HG03103 (cell line): Measurements from ENCODE around the gene DHX34.
"Not testable (repeated sequence)": the region's sequence is repeated elsewhere in the genome, so short reads cannot be mapped to it uniquely, and the experiment has no call there.

ENCODE experiments used
- ATAC-seq: cut with Tn5 transposase; IDR thresholded peaks from one replicate; pipeline ENCODE4 v1.9.1; 2021; ENCODE audit warnings: low read depth; ENCODE audit not compliant: unreplicated experiment

Gene DHX34, protein sequence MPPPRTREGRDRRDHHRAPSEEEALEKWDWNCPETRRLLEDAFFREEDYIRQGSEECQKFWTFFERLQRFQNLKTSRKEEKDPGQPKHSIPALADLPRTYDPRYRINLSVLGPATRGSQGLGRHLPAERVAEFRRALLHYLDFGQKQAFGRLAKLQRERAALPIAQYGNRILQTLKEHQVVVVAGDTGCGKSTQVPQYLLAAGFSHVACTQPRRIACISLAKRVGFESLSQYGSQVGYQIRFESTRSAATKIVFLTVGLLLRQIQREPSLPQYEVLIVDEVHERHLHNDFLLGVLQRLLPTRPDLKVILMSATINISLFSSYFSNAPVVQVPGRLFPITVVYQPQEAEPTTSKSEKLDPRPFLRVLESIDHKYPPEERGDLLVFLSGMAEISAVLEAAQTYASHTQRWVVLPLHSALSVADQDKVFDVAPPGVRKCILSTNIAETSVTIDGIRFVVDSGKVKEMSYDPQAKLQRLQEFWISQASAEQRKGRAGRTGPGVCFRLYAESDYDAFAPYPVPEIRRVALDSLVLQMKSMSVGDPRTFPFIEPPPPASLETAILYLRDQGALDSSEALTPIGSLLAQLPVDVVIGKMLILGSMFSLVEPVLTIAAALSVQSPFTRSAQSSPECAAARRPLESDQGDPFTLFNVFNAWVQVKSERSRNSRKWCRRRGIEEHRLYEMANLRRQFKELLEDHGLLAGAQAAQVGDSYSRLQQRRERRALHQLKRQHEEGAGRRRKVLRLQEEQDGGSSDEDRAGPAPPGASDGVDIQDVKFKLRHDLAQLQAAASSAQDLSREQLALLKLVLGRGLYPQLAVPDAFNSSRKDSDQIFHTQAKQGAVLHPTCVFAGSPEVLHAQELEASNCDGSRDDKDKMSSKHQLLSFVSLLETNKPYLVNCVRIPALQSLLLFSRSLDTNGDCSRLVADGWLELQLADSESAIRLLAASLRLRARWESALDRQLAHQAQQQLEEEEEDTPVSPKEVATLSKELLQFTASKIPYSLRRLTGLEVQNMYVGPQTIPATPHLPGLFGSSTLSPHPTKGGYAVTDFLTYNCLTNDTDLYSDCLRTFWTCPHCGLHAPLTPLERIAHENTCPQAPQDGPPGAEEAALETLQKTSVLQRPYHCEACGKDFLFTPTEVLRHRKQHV

DNA sequence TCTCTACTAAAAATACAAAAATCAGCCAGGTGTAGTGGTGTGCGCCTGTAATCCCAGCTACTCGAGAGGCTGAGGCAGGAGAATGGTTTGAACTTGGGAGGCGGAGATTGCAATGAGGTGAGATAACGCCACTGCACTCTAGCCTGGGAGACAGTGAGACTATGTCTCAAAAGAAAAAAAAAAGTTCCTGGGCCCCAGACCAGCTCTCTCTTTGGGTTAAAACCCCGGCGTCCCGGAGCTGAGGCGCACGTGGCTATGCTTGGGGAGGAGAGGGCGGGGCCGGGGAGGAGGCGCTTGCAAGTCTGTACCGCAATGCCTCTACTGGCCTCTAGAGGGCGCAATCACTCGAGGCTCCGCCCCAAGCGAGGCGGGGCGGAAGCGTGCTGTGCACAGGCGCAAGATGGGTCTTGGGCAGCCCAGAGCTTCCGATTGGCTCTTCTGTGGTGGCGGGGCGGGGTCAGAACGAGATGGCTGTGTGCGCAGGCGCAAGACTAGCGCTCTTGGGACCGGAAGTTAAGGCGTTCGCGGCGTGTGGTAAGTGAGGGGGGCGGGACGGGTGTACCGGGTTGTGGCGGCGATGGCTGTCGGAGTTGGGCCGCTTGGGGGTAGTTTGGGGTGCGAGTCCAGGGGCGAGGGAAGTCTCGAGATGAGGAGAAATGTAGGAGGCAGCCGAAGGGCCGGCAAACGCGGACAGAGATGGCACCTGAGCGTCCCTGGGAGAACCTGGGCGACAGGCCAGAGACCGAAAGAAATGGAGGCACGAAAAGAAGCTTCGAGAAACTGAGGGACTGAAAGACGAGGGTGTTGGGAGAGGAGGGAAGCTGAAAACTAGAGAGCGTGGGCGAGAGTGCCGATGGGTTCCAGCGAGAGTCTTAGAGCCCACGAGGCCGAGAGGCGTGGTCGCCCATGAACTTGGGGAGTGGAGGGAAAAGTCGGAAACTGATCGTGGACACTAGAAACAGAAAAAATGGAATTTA lies at the start of gene DHX34:
Gene DHX34, plus strand, starts transcription at position 497 of the 977 bp plus-strand sequence. CDS start 3,716 bp downstream, outside the sequence.
- ATAC-seq = peak; percentile 85

DNA sequence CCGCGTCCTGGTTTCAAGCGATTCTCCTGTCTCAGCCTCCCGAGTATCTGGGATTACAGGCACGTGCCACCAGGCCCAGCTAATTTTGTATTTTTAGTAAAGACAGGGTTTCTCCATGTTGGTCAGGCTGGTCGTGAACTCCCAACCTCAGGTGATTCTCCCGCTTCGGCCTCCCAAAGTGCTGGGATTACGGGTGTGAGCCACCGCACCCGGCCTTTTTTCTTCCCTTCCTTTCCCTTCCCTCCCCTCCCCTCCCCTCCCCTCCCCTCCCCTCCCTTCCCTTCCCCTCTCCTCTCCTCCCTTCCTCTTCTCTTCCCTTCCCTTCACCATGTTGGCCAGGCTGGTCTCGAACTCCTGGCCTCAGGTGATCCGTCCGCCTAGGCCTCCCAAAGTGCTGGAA lies 48.2 kb upstream of the DHX34 start:
- ATAC-seq = not testable (repeated sequence)

- no peak for ATAC-seq
These were observed 46.9 kb upstream of the DHX34 start for GRCh38 chr19:47302249-47302648.

GRCh38 chr19:47303966-47304365 lies 45.1 kb upstream of the DHX34 start:
- no peak for ATAC-seq

DNA sequence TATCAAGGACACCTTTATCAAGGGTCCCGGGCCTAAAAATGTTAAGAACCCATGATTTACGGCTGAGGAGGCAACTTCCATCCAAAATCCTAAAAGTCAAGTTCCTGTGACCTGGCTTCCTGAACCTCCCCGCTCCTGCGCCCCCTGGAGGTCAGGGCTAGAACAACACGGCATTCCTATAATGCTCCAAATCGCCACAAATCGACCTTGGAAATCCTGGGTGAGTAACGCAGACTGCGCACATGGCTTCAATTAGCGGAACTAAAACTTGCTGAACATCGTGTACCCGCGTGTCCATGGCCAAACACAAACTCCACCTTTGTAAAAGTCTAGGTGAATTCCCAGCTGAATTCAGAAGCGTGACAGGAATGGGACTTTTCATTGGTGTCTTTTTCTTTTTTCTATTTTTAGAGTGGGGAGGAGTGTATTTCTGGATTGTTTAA lies 43.8 kb upstream of the DHX34 start:
- ATAC-seq = no peak

DNA sequence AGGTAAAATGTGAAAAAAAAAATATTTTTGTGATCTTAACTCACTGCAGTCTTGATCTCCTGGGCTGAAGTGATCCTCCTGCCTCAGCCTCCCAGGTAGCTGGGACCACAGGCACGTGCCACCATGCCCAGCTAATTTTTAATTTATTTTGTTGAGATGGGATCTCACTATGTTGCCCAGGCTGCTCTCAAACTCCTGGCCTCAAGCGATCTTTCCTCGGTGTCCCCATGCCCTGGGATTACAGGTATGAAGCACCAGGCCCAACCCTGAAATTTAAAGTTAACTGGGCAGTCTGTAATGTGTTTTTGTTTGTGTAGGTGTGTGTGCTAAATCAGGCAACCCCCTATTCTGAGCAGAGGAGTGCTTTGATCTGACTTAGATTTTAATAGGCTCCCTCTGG lies 42.8 kb upstream of the DHX34 start:
- ATAC-seq = no peak

DNA sequence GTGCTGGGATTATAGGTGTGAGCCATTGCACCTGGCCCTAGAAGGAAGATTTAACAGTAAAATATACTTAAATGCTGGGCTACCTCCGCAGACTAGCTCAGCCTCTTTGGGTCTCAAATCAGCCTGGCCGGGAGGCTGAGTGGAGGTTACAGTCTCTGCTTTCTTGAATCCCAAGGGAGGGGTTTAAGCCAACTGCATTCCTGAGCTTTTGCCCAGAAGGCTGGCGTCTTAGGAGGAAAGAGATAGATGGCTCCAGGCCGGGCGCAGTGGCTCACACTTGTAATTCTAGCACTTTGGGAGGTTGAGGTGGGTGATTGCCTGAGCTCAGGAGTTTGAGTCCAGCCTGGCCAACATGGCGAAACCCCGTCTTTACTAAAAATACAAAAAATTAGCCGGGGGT lies 40.1 kb upstream of the DHX34 start:
- ATAC-seq = no peak

- ATAC-seq = no peak
These were observed 39.5 kb upstream of the DHX34 start, which contains the start of gene C5AR1 for GRCh38 chr19:47309608-47310007. C5AR1 (plus strand) TSS chr19:47309861; CDS start chr19:47309896, 35 bp downstream.

- no peak for ATAC-seq
These were observed 38.8 kb upstream of the DHX34 start for GRCh38 chr19:47310323-47310722.

DNA sequence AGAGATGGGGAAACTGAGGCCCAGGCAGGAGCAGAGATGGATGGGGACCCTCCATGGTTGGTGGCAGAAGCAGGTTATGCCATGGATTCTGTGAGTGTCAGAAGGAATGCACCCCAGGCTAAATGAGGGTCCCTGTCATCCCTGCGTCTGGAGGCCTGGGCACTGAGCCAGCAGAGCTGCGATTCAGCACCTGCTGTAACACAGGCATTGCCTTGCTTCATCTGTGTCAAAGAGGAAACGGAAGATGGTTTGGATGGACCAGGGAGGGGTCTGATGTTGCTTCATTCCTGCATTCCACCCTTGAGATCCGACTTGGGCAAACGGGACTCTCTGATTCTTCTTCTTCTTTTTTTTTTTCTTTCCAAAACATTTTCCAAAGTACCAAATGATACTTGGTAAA lies 38.3 kb upstream of the DHX34 start:
- no peak for ATAC-seq

DNA sequence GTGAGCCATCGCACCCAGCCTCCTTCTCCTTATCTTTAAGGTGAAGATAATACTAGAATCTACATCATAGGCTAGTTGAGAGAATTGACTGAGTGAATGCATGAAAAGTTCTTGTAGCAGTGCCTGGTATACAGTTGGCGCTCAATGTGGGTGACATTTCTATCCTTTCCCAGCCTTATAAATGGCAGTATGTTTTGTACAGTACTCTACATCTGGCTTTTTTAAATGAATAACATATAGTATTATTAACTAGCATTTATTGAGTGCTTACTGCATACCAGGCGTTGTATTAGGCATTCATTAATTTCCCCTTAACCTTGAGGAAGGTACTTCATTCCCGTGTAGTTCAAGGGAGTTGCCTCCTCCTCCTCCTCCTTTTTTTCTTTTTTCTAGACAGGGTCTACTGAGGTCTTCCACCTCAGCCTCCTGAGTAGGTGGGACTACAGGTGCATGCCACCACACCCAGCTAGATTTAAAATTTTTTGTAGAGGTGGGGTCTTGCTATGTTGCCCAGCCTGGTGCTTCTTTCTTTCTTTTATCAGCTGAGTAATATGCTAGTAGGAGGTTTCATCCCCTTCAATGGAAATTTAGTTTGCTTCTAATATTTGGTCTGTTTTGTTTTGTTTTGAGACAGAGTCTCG lies 36.6 kb upstream of the DHX34 start:
- no peak for ATAC-seq

DNA sequence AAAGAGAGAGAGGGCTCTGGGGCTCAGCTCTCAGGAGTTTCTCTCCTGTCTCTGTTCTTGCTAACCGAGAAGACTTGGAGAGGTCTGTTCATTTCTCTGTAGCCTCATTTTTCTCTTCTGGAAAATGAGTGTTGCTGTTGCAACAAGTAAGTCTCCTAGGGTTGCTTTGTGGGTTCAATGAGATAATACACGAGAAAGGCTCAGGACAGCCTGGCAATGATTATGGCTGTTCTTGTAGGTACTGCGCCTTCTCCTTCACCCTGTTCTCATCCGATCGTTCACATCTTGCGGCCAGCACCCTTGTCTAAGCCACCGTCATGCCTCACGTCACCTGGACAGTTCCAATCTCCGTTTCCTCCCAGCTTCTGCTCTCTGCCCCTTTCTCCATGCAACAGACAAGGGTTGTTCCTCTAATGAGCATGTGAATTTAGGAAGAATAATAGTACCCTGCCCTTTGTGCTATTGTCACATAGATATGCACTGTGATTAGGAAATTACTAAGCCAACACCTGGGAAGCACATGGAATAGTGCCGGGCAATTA lies 35.3 kb upstream of the DHX34 start:
- ATAC-seq = no peak

- no peak for ATAC-seq
These were observed 33.8 kb upstream of the DHX34 start for GRCh38 chr19:47315125-47315821.

- ATAC-seq = no peak
These were observed 32.6 kb upstream of the DHX34 start for GRCh38 chr19:47316513-47316912.

DNA sequence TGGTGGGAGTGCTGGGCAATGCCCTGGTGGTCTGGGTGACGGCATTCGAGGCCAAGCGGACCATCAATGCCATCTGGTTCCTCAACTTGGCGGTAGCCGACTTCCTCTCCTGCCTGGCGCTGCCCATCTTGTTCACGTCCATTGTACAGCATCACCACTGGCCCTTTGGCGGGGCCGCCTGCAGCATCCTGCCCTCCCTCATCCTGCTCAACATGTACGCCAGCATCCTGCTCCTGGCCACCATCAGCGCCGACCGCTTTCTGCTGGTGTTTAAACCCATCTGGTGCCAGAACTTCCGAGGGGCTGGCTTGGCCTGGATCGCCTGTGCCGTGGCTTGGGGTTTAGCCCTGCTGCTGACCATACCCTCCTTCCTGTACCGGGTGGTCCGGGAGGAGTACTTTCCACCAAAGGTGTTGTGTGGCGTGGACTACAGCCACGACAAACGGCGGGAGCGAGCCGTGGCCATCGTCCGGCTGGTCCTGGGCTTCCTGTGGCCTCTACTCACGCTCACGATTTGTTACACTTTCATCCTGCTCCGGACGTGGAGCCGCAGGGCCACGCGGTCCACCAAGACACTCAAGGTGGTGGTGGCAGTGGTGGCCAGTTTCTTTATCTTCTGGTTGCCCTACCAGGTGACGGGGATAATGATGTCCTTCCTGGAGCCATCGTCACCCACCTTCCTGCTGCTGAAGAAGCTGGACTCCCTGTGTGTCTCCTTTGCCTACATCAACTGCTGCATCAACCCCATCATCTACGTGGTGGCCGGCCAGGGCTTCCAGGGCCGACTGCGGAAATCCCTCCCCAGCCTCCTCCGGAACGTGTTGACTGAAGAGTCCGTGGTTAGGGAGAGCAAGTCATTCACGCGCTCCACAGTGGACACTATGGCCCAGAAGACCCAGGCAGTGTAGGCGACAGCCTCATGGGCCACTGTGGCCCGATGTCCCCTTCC lies 28.9 kb upstream of the DHX34 start:
- no peak for ATAC-seq

DNA sequence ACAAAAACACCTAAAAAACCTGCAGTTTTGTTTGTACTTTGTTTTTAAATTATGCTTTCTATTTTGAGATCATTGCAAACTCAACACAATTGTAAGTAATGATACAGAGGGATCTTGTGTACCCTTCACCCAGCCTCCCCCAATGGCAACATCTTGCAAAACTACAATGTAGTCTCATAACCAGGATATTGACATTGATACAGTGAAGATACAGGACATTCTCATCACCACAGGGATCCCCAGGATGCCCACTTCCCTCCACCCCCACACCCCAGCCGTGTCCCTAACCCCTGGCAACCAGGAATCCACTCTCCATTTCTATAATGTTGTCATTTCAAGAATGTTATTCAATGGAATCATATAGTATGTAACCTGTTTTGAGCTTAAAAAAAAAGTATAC lies 27.5 kb upstream of the DHX34 start:
- ATAC-seq = no peak

DNA sequence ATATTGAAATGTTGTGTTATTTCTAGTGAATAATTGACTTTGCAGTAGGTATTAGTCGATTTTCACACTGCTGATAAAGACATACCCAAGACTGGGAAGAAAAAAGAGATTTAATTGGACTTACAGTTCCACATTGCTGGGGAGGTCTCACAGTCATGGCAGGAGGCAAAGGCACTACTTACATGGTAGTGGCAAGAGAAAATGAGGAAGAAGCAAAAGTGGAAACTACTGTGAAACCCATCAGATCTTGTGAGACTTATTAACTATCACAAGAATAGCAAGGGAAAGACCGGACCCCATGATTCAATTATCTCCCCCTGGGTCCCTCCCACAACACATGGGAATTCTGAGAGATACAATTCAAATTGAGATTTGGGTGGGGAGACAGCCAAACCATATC lies 27.1 kb upstream of the DHX34 start:
- no peak for ATAC-seq
